Panc1 (cell line): ENCODE data around the gene FRY. TPM values are rescaled to one million over a fixed set of nuclear protein-coding genes. Genes with fewer than 3 reads are reported as not detected.
"Not testable (repeated sequence)": the region's sequence is repeated elsewhere in the genome, so short reads cannot be mapped to it uniquely, and the experiment has no call there.

Source experiments
- ATAC-seq: fragments of 200-7000 bp; cut with Tn5 transposase; 2 replicates; pipeline ENCODE4 v1.9.1; 2020; ENCODE audit warnings: mild to moderate bottlenecking, moderate library complexity
- BruUV-seq: library from RNA; stranded (reverse); fragments of 400-500 nt; replicated peaks from 2 replicates; lab custom pipeline; 2021; lab: Mats Ljungman, UMichigan
- CTCF ChIA-PET: fragments of 300-600 bp; sonication (Branson Sonifier 250); formaldehyde crosslinking; loops from one replicate; lab custom pipeline; 2022; ENCODE audit warnings: antibody characterized with exemption; lab: Charles Lee
- POLR2A ChIA-PET: fragments of 300-600 bp; sonication (Branson Sonifier 250); formaldehyde crosslinking; loops from one replicate; lab custom pipeline; 2022; ENCODE audit warnings: antibody characterized with exemption; lab: Charles Lee
- DNase-seq: peaks from one replicate; pipeline ENCODE4 v3.0.0-alpha.2; 2010; ENCODE audit warnings: low read depth, low spot score
- H3K27ac ChIP-seq: 2 replicates; pipeline ENCODE4 v1.5.1; 2011; ENCODE audit warnings: mild to moderate bottlenecking, low read length, inconsistent platforms
- H3K27me3 ChIP-seq: fragments of 200-500 bp; sonication (Bioruptor generic); 2 replicates; pipeline ENCODE4 v1.6.0; 2014; ENCODE audit warnings: low read length, inconsistent platforms; ENCODE audit not compliant: control insufficient read depth, insufficient read depth
- H3K36me3 ChIP-seq: fragments of 200-500 bp; sonication (Bioruptor generic); 2 replicates; pipeline ENCODE4 v1.5.1; 2014; ENCODE audit warnings: inconsistent platforms, mild to moderate bottlenecking, low read length, moderate library complexity; ENCODE audit not compliant: control insufficient read depth, insufficient read depth
- H3K4me1 ChIP-seq: 2 replicates; pipeline ENCODE4 v1.5.1; 2011; ENCODE audit warnings: inconsistent platforms, mild to moderate bottlenecking, low read length, moderate library complexity; ENCODE audit not compliant: control insufficient read depth, insufficient read depth
- H3K4me3 ChIP-seq, 2 experiments: 2 replicates each; pipeline ENCODE4 v1.5.1; 2011 to 2012; ENCODE audit warnings: low read depth in 2 of 2, low read length in 2 of 2, mild to moderate bottlenecking in 2 of 2, inconsistent platforms in 1 of 2, moderate library complexity in 1 of 2
- H3K9me3 ChIP-seq: fragments of 200-500 bp; sonication (Bioruptor generic); 2 replicates; pipeline ENCODE4 v1.5.1; 2014; ENCODE audit warnings: low read depth, mild to moderate bottlenecking, inconsistent platforms, low read length, moderate library complexity; ENCODE audit not compliant: control insufficient read depth, insufficient read depth
- POLR2AphosphoS5 ChIP-seq: IDR thresholded peaks from 2 replicates; pipeline ENCODE4 v1.6.1; 2012; ENCODE audit warnings: mild to moderate bottlenecking, low read depth, low read length, moderate library complexity
- SIN3A ChIP-seq: IDR thresholded peaks from 2 replicates; pipeline ENCODE4 v1.6.1; 2012; ENCODE audit warnings: low read depth, mild to moderate bottlenecking, low read length, moderate library complexity, borderline replicate concordance; ENCODE audit not compliant: insufficient read depth
- TCF7L2 ChIP-seq: IDR thresholded peaks from 2 replicates; pipeline ENCODE4 v1.6.1; 2011; ENCODE audit warnings: mild to moderate bottlenecking, low read depth, low read length, inconsistent platforms
- in situ Hi-C: cut with HindIII; loops from 2 replicates; pipeline ENCODE4 v1.10.0; 2016; ENCODE audit warnings: low sequenced_read_pairs, low pct_unique_long_range_greater_than_20kb
- intact Hi-C: fragments of 100-400 bp; cut with micrococcal nuclease; formaldehyde crosslinking; loops from one replicate; pipeline ENCODE4 v1.10.0; 2022; ENCODE audit not compliant: unreplicated experiment
- total RNA-seq: library from RNA; stranded (reverse); gene quantifications from one replicate; pipeline ENCODE4 v1.2.1, GENCODE V29; 2021; ENCODE audit not compliant: unreplicated experiment
- TF ChIP-seq, protein P1 (sequence below): fragments of 450-650 bp; IDR thresholded peaks from 2 replicates; pipeline ENCODE4 v1.5.1; 2017; ENCODE audit warnings: mild to moderate bottlenecking
- TF ChIP-seq, protein P2 (sequence below), 2 experiments: IDR thresholded peaks; 2 replicates each; pipeline ENCODE4 v1.6.1; 2011 to 2012; ENCODE audit warnings: low read depth in 2 of 2, control low read depth in 1 of 2, low read length in 1 of 2, mild to moderate bottlenecking in 1 of 2, moderate library complexity in 1 of 2; ENCODE audit not compliant: insufficient read depth in 1 of 2

Gene FRY
- total RNA-seq, 1 experiment from 2014 or later: 0.18 TPM

DNA sequence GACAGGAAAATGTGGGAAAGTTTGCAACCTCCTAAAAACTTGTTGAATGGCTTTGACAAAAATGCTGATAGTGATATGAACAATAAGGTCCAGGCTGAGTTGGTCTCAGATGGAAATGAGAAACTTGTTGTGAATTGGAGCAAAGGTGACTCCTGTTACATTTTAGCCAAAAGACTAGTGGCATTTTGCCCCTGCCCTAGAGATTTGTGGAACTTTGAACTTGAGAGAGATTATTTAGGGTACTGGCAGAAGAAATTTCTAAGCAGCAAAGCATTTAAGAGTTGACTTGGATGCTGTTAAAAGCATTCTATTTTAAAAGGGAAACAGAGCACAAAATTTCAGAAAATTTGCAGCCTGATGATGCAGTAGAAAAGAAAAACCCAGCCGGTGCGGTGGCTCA lies 47.9 kb upstream of the FRY start:
- H3K4me3 ChIP-seq, BruUV-seq, H3K27ac ChIP-seq, intact Hi-C loops, POLR2A ChIA-PET, DNase-seq, H3K36me3 ChIP-seq, H3K4me1 ChIP-seq, ATAC-seq, CTCF ChIA-PET, H3K9me3 ChIP-seq, H3K27me3 ChIP-seq, in situ Hi-C loops: not testable (repeated sequence)

DNA sequence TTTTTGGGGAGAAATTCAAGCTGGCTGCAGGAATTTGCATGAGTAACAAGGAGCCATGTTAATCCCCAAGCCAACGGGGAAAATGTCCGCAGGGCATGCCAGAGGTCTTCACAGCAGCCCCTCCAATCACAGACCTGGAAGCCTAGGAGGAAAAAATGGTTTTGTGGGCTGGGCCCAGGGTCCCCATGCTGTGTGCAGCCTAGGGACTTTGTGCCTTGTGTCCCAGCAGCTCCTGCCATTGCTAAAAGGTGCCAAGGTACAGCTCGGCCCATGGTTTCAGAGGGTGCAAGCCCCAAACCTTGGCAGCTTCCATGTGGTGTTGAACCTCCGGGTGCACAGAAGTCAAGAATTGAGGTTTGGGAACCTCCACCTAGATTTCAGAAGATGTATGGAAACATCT lies 47.2 kb upstream of the FRY start:
- CTCF ChIA-PET, H3K27me3 ChIP-seq, in situ Hi-C loops, ATAC-seq, POLR2A ChIA-PET, H3K36me3 ChIP-seq, BruUV-seq, H3K27ac ChIP-seq, intact Hi-C loops, H3K4me1 ChIP-seq, H3K9me3 ChIP-seq, DNase-seq, H3K4me3 ChIP-seq: not testable (repeated sequence)

DNA sequence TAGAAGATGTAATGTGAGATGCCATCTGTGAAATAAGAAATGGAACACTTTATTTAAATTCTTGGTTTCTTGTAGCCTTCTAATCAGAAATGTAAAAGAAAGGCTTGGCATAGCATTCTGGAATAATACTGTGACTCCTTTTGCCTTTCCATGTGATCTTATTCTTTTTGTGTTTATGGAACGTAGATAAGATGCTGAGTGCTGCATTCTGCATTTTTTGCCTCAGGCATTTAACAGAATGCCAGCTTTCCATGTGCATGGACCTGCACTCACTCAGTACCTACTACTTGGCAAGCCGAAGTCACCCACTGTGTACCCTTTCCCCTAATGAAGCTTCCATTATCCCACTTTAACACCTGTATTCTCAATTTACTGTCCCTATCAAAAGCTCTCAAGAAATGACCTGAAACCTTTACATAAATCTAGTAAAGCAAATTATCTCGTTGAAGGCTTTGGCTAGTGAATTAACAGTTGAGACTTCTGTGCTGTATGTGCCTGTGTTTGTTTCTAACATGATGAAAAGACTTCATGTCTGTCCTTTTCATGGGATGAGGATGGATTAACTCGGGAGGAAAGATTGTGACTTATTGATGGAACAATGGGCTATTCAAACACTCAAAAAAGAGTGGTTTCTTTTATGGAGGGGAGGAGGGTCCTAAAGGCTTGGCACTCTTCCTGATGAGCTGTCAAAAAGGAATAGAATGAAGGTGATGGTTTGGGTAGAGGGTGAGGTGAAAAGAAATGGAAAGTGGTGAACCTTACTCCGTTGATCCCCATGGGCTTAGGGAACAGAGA lies 44.7 kb upstream of the FRY start:
- TF ChIP-seq, protein P1, sequence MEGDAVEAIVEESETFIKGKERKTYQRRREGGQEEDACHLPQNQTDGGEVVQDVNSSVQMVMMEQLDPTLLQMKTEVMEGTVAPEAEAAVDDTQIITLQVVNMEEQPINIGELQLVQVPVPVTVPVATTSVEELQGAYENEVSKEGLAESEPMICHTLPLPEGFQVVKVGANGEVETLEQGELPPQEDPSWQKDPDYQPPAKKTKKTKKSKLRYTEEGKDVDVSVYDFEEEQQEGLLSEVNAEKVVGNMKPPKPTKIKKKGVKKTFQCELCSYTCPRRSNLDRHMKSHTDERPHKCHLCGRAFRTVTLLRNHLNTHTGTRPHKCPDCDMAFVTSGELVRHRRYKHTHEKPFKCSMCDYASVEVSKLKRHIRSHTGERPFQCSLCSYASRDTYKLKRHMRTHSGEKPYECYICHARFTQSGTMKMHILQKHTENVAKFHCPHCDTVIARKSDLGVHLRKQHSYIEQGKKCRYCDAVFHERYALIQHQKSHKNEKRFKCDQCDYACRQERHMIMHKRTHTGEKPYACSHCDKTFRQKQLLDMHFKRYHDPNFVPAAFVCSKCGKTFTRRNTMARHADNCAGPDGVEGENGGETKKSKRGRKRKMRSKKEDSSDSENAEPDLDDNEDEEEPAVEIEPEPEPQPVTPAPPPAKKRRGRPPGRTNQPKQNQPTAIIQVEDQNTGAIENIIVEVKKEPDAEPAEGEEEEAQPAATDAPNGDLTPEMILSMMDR: no peak
- TF ChIP-seq SIN3A (no peak), TCF7L2 (no peak), POLR2AphosphoS5 (no peak)
- TF ChIP-seq, protein P2, sequence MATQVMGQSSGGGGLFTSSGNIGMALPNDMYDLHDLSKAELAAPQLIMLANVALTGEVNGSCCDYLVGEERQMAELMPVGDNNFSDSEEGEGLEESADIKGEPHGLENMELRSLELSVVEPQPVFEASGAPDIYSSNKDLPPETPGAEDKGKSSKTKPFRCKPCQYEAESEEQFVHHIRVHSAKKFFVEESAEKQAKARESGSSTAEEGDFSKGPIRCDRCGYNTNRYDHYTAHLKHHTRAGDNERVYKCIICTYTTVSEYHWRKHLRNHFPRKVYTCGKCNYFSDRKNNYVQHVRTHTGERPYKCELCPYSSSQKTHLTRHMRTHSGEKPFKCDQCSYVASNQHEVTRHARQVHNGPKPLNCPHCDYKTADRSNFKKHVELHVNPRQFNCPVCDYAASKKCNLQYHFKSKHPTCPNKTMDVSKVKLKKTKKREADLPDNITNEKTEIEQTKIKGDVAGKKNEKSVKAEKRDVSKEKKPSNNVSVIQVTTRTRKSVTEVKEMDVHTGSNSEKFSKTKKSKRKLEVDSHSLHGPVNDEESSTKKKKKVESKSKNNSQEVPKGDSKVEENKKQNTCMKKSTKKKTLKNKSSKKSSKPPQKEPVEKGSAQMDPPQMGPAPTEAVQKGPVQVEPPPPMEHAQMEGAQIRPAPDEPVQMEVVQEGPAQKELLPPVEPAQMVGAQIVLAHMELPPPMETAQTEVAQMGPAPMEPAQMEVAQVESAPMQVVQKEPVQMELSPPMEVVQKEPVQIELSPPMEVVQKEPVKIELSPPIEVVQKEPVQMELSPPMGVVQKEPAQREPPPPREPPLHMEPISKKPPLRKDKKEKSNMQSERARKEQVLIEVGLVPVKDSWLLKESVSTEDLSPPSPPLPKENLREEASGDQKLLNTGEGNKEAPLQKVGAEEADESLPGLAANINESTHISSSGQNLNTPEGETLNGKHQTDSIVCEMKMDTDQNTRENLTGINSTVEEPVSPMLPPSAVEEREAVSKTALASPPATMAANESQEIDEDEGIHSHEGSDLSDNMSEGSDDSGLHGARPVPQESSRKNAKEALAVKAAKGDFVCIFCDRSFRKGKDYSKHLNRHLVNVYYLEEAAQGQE (IDR thresholded peaks at IDR 0.05; ENCODE audit: insufficient read depth in 1 of 2, low read depth in 2 of 2, low read length in 1 of 2): no peak

More for the DNA sequence above, 44.7 kb upstream of the FRY start:
- H3K36me3 ChIP-seq: no peaks in the 10 kb centered on the region
- ATAC-seq: no peak
- H3K4me1 ChIP-seq: no peaks in the 10 kb centered on the region
- no peak for DNase-seq
- BruUV-seq: no TSS peak
- H3K27me3 ChIP-seq: no peaks in the 10 kb centered on the region
- no peak overlapping the region for H3K4me3 ChIP-seq
- ChIA-PET POLR2A (no interaction called here), CTCF (no interaction called here)
- intact Hi-C loops: no loop called here
- no peak overlapping the region for H3K27ac ChIP-seq
- in situ Hi-C loops: no loop called here
- no peaks in the 10 kb centered on the region for H3K9me3 ChIP-seq
